Measurements from ENCODE around the gene CTXN2.
A peak's percentile ranks its signal among the peaks of the same experiment; 100 is the strongest.

Gene CTXN2

DNA sequence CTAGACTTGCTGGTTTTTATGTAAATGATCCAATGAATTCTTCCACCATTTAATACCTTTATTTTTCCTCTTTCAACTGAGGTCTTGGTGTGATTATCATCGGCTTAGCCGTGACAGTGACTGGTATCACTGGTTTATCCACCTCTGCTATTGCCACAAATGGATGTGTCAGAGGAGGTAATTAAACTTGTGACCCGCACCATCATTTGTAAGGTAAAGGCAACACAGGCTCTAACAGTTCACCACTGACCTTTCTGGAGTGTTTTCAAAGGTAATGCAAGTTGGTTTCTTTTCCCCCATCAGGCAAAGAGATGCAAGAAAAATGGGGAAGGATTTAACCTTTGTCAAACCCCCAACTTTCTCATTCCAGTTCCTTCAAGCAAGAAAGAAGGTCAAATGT is 34.3 kb downstream of the CTXN2 start:
- FAIRE-seq: no peak

GRCh38 chr15:48230498-48230897 is 39.0 kb downstream of the CTXN2 start:
- FAIRE-seq: no peak

- no peak for FAIRE-seq
Observed at GRCh38 chr15:48233246-48233645, 41.8 kb downstream of the CTXN2 start.

DNA sequence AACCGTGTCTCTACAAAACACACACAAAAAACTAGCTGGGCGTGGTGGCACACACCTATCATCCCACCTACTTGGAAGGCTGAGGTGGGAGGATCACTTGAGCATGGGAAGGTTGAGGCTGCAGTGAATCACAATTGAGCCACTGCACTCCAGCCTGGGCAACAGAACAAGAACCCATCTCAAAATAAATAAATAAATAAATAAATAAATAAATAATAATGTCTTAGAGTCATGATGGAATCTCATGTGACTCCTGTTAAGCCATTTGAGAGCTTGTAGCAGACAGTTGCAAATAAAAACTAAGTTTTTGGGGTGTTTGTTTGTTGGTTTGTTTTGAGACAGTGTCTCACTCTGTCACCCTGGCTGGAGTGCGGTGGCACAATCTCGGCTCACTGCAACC is 47.9 kb downstream of the CTXN2 start:
- FAIRE-seq: no peak

- FAIRE-seq: no peak
Observed at GRCh38 chr15:48242015-48242414, 50.5 kb downstream of the CTXN2 start.

DNA sequence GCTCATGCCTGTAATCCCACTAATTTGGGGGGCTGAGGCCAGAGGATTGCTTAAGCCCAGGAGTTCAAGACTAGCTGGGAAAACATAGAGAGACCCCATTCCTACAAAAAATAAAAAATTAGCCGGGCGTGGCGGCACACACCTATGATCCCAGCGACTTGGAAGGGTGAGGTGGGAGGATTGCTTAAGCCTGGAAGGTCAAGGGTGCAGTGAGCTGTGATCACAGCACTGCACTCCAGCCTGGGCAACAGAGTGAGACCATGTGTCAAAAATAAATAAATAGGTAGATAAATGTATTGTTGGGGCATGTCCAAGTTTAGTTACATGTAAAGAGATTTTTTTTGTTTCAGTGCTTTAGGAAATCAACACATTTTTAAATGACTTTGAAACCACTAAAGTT is 51.1 kb downstream of the CTXN2 start:
- FAIRE-seq: no peak

DNA sequence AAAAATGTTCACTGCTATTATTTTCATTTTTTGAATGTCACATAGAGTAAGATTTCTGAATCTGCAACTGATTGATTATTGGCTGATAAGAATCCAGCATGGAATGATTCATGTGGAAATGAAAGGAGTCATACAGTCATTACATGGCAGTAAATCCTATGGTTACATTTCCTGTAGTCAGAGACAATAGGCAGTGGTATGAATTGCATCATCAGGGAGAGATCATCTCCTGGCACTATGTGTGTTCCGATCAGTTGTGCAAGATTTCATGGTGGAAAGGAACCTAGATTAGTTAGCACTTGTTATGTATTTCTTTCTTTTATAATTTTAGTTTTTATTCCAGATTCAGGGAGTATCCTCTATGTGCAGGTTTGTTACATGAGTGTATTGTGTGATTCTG is 53.5 kb downstream of the CTXN2 start:
- no peak for FAIRE-seq

DNA sequence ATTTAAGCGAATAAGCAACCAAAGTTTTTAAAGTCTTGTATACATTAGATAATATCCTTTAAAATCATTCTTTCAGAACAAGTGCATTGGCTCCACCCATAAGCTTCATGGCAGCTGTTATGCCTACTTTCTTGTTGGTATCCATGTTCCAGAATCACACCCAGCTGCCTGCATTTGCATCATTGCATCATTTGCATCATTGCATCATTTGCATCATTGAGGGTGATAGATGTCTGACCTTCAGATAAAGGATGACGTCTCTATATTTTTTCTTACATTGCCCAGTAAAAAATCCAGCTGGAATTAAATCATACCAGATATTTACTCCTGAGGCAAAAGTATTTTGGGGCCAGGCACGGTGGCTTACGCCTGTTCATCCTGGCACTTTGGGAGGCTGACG is 56.9 kb downstream of the CTXN2 start:
- FAIRE-seq: no peak

- FAIRE-seq: peak; percentile 62
Observed at GRCh38 chr15:48250640-48251076, 59.2 kb downstream of the CTXN2 start.

- no peak for FAIRE-seq
Observed at GRCh38 chr15:48253172-48253571, 61.7 kb downstream of the CTXN2 start.

All from A204.1 (cell line).